22Rv1 (cell line): ENCODE measurements around the gene EIF4A2.

Source experiments
- CTCF ChIP-seq: fragments of 450-650 bp; IDR thresholded peaks from 2 replicates; pipeline ENCODE4 v1.5.1; 2017; ENCODE audit warnings: mild to moderate bottlenecking
- ZFX ChIP-seq: fragments of 450-650 bp; IDR thresholded peaks from 2 replicates; pipeline ENCODE4 v1.6.1; 2017; ENCODE audit warnings: antibody characterized with exemption, borderline replicate concordance

- TF ChIP-seq CTCF (no peak), ZFX (no peak)
Observed at GRCh38 chr3:186754006-186754405, 29.4 kb upstream of the EIF4A2 start.
